Activated gamma-delta T cell treated with Interleukin-2 at 50 U/mL for 16 hours (primary cell): ENCODE measurements around the gene IL12RB1.
"Not testable (repeated sequence)": the region's sequence is repeated elsewhere in the genome, so short reads cannot be mapped to it uniquely, and the experiment has no call there.

Source experiments
- DNase-seq: peaks from one replicate; pipeline ENCODE4 v3.0.0-alpha.2; 2020

The IL12RB1 gene

GRCh38 chr19:18044825-18045304, 41.9 kb downstream of the IL12RB1 start:
- DNase-seq: peak; percentile 82

- DNase-seq: no peak
These were observed 43.1 kb downstream of the IL12RB1 start for GRCh38 chr19:18043676-18044075.

- no peak for DNase-seq
These were observed 45.7 kb downstream of the IL12RB1 start for GRCh38 chr19:18041054-18041453.

GRCh38 chr19:18032102-18032501, 54.6 kb downstream of the IL12RB1 start:
- not testable (repeated sequence) for DNase-seq

- not testable (repeated sequence) for DNase-seq
These were observed 55.3 kb downstream of the IL12RB1 start for GRCh38 chr19:18031401-18031800.

GRCh38 chr19:18029617-18030338, 57.0 kb downstream of the IL12RB1 start:
- no peak for DNase-seq

- DNase-seq: no peak
These were observed 59.6 kb downstream of the IL12RB1 start for GRCh38 chr19:18027151-18027550.

- DNase-seq: peak; percentile 49
These were observed 63.0 kb downstream of the IL12RB1 start for GRCh38 chr19:18023622-18024251.

- DNase-seq: peak; percentile 74
These were observed 65.5 kb downstream of the IL12RB1 start for GRCh38 chr19:18021121-18021755.

- DNase-seq: no peak
These were observed 66.3 kb downstream of the IL12RB1 start for GRCh38 chr19:18020212-18021085.

GRCh38 chr19:18017275-18018083, 69.3 kb downstream of the IL12RB1 start:
- DNase-seq: no peak

GRCh38 chr19:18016209-18016910, 70.4 kb downstream of the IL12RB1 start:
- no peak for DNase-seq

- peak; percentile 27 for DNase-seq
These were observed 72.5 kb downstream of the IL12RB1 start for GRCh38 chr19:18014197-18014596.

- DNase-seq: no peak
These were observed 73.3 kb downstream of the IL12RB1 start for GRCh38 chr19:18013210-18014111.

GRCh38 chr19:18010149-18010548, 76.6 kb downstream of the IL12RB1 start:
- no peak for DNase-seq

- no peak for DNase-seq
These were observed 77.2 kb downstream of the IL12RB1 start for GRCh38 chr19:18009412-18010066.
